Caki2 (cell line): Measurements from ENCODE around the gene UBAP2. TPM values are rescaled to one million over a fixed set of nuclear protein-coding genes. Genes with fewer than 3 reads are reported as not detected.
A peak's percentile ranks its signal among the peaks of the same experiment; 100 is the strongest.

Experiments
- DNase-seq: peaks from one replicate; pipeline ENCODE4 v3.0.0-alpha.2; 2015; ENCODE audit warnings: low read depth
- in situ Hi-C: cut with HindIII; loops from 2 replicates; pipeline ENCODE4 v1.10.0; 2016; ENCODE audit warnings: low sequenced_read_pairs, low pct_unique_long_range_greater_than_20kb, mixed read lengths
- total RNA-seq: library from RNA; depleted of rRNA; stranded (reverse); fragments of >200 nt; shearing (Covaris generic); gene quantifications from 2 replicates; pipeline ENCODE4 v1.2.3, GENCODE V29; 2014; ENCODE audit warnings: low replicate concordance; rRNA removed

The UBAP2 gene
- total RNA-seq, 1 experiment from 2014 or later = 31.0 TPM

- DNase-seq = no peak
- in situ Hi-C loops = no loop called here
Observed at GRCh38 chr9:33905137-33905536, 143.6 kb downstream of the UBAP2 start.

GRCh38 chr9:33903157-33903780 lies 145.4 kb downstream of the UBAP2 start:
- DNase-seq = no peak
- in situ Hi-C loops = no loop called here

- in situ Hi-C loops = no loop called here
- no peak for DNase-seq
Observed at GRCh38 chr9:33894316-33894715, 154.4 kb downstream of the UBAP2 start.

GRCh38 chr9:33893861-33894260 lies 154.8 kb downstream of the UBAP2 start:
- in situ Hi-C loops = no loop called here
- no peak for DNase-seq

- in situ Hi-C loops = no loop called here
- DNase-seq = no peak
Observed at GRCh38 chr9:33885948-33886347, 162.7 kb downstream of the UBAP2 start.

GRCh38 chr9:33884856-33885701 lies 163.6 kb downstream of the UBAP2 start:
- in situ Hi-C loops = no loop called here
- peak; percentile 54 for DNase-seq

GRCh38 chr9:33881635-33882034 lies 167.1 kb downstream of the UBAP2 start:
- no peak for DNase-seq
- in situ Hi-C loops = no loop called here

GRCh38 chr9:33880211-33881089 lies 168.2 kb downstream of the UBAP2 start:
- in situ Hi-C loops = no loop called here
- DNase-seq = no peak

- DNase-seq = no peak
- in situ Hi-C loops = no loop called here
Observed at GRCh38 chr9:33878691-33879366, 169.9 kb downstream of the UBAP2 start.

- in situ Hi-C loops = no loop called here
- no peak for DNase-seq
Observed at GRCh38 chr9:33877727-33878489, 170.8 kb downstream of the UBAP2 start.

Other genes starting within 250 kb of the UBAP2 start
- gene UBE2R2, start 231.7 kb downstream of the UBAP2 start, total RNA-seq = 19.4 and 22.9 TPM in 2 replicates
- gene DCAF12, start 77.8 kb upstream of the UBAP2 start, total RNA-seq = 21.5 and 27.0 TPM in 2 replicates
- 79.8 and 85.0 TPM in 2 replicates for gene UBAP1, start 130.2 kb upstream of the UBAP2 start, total RNA-seq